Stimulated activated CD8-positive, alpha-beta memory T cell treated with anti-CD3 and anti-CD28 coated beads, Interleukin-15, amount 100 ng/mL, for 4 hours (primary cell): ENCODE results near the gene AGR2.

Experiments used
- DNase-seq, 2 donors: peaks; one replicate each; pipeline ENCODE4 v3.0.0-alpha.2; 2020; ENCODE audit warnings: low read depth in 2 of 2

Gene AGR2

GRCh38 chr7:16812542-16813231, 7.9 kb upstream of the AGR2 start:
- no peak for DNase-seq

DNA sequence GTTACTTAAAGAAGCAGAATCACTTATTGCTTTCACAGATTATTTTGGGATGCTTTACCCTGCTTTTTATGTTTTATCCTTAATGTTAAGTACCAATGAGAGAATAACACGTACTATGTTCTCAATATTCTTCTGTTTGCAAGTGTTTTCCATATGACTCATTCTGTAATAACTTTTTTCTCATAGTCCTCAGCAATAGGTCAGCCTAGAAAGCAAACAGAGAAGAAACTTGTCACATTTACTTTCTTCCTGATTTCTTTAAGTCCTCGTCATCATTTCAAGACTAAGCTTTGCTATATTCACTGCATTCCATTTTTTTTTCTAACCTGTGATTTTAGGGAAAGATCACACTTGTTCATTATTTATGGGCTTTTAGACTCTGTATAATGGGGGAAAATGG, 6.8 kb upstream of the AGR2 start:
- no peak for DNase-seq

GRCh38 chr7:16810573-16810972, 5.8 kb upstream of the AGR2 start:
- no peak for DNase-seq

DNA sequence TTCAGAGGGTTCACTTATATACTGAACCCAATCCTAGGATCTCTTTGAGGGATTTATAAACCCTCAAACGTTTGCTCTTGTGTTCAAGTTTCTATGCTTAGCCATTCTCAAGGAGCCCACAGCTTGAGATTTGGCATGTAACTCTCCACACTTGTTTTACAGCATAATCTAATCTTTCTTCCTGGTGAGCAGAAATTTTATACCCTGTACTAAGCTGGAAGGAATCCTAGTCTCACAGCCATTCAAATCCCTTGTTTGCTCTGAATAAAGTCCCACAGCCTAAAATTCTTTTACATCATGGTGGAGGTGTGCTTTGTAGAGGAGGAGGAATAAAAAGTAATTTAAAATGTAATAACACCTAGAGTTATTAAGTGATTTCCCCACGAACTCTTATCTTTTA, 5.3 kb upstream of the AGR2 start:
- DNase-seq: no peak

GRCh38 chr7:16805441-16805840, 642 bp upstream of the AGR2 start:
- DNase-seq: no peak

DNA sequence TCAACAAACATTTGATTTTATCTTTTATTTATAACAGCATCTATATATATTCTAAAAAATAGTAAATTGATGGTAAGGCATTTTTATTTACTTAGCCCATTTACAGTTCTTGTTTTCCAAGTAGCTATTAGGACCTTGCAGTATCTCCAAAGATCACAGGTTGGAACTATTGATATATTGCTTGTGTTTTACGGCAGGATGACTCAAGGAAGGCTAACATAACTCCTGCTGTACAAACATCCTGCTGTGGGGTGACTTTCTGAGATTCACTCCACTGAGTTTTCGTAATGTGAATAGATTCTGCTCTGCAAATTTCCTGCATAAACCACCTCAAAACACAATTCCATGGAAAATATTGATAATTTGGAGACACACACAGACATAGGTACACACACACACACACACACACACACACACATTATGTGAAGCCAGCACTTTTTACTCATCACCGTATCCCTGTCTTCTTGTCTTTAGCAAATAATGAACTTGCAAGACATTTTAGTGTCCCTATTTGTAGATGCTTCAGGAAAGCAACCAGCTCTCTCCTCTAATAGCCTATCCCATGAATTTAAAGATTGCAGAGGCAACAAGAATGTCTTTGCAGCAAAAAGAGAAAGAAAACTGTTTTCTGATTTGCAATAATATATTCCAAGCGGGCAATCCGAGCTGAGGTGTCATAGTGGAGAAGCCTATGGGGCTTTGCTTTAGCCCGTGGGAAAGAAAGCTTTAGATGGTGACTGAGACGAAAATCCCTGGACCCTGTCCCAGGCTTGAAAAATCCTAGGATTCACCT, 722 bp downstream of the AGR2 start:
- no peak for DNase-seq

GRCh38 chr7:16803125-16803524, 1.7 kb downstream of the AGR2 start:
- no peak for DNase-seq

GRCh38 chr7:16801579-16801978, 3.2 kb downstream of the AGR2 start:
- DNase-seq: no peak

- DNase-seq: no peak
Measured at GRCh38 chr7:16801111-16801542, 3.7 kb downstream of the AGR2 start.

GRCh38 chr7:16795624-16796023, 9.2 kb downstream of the AGR2 start:
- no peak for DNase-seq

- no peak for DNase-seq
Measured at GRCh38 chr7:16794986-16795385, 9.8 kb downstream of the AGR2 start.

DNA sequence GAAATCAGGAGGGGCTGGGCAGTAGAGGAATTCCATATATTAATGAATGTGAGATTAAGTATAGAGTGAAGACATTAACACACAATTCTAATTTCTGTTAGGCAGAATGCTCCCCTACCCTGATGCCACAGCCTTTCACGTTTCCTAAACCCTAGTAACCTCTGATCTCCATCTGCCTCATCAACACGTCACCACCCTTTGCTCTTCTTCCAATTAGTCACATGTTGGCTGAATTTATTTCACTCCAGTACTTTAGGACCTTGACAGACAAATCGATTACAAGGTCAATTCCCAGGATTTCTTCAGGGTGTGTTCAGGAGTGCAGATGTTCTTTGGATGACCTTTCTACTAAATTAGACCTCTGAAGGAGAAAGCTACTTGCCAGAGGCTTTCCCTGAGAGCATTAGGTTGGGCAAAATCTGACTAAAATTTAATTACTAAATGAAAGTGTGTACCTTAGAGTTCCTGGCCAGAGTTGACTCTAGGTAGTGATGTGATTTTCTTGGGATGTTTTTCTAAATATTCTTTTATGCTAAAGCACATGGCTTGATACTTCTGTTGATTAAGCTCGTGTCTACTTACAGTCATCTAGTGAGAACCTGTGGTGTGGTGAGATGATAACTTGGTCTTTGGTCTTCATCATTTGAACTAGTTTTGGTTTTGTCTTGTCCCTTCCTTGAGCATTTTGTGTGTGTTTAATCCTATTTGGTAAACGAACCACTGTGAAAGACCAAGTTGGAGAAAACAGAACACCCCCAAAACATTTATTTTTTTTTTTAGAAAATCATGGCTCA, 12.7 kb downstream of the AGR2 start:
- no peak for DNase-seq

DNA sequence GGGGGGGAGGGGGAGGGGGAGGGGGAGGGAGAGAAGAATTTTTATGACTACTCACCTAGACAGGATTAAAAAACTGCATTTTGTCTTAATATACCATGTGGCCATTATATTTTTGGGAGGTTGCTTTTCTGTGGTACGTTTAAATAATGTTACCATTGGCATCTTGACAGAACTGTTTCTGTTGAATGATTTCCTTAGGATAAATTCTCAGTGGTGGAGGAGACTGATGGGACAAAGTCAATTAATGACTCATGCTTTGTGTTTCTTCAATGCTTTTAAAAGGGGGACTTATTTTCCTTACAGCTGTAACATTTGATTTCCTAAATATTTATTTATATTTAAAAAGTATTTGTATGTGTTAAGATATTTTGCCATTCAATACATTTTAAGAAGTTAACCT, 13.7 kb downstream of the AGR2 start:
- no peak for DNase-seq

- no peak for DNase-seq
Measured at GRCh38 chr7:16787127-16787526, 17.7 kb downstream of the AGR2 start.

- DNase-seq: no peak
Measured at GRCh38 chr7:16786257-16786656, 18.5 kb downstream of the AGR2 start.

DNA sequence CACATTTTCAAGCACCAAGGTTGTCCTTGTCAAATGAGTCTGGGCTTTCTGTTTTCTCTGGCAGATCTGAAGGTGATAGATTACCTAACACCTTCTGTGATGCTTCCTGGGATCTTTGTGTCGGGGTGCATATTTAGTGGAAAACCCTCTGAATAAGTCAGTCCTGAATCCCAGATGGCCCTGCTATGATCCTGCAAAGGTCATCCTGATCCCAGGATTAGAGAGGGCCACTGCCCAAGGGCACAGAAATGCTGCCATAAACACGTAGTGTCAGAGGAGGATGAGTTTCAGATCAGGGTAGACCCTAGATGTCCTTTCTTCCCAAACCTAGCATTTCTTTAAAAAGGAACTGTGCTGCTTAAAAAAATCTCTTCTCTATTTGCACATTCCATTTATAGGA, 19.0 kb downstream of the AGR2 start:
- DNase-seq: no peak

DNA sequence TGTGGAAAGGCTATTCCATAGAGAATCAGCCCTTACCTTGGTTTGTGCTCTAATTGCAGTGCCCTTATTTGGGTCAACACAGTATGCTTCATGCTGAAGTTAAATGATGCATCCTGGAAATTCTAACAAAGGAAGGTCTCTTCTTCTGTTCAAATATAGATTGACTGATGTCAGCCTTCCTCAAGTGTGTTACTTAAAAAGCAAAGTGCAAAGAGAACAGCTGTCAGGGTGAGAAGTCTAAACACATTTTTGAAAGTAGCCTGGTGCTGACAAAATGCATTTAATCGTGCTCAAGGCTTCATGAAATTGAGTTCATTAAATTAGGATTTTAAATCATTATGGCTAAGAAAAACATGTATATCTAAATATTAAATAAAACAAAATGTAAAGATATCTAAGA, 19.5 kb downstream of the AGR2 start:
- DNase-seq: no peak

GRCh38 chr7:16780596-16780995, 24.2 kb downstream of the AGR2 start:
- DNase-seq: no peak

- no peak for DNase-seq
Measured at GRCh38 chr7:16779051-16779450, 25.7 kb downstream of the AGR2 start.

- DNase-seq: no peak
Measured at GRCh38 chr7:16778476-16778875, 26.3 kb downstream of the AGR2 start.

- no peak for DNase-seq
Measured at GRCh38 chr7:16776053-16776452, 28.7 kb downstream of the AGR2 start.

DNA sequence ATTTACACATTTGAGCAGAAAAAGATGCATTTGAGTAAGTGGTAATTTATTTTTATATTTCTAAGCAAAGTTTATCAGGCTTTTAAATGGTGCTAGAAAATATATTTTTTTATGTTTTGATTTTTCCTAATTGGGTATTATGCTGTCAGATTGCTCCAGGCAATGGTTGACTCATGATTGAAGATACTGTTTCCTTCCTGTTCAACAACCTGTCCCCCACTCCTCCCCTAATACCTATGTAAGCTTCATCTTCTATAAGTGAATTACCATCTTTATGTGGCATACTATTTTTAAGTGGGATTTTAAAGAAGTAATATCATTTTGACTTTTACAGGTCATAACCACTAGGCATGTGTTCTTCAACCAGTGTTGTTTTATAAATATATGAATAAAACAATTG, 29.8 kb downstream of the AGR2 start:
- no peak for DNase-seq

DNA sequence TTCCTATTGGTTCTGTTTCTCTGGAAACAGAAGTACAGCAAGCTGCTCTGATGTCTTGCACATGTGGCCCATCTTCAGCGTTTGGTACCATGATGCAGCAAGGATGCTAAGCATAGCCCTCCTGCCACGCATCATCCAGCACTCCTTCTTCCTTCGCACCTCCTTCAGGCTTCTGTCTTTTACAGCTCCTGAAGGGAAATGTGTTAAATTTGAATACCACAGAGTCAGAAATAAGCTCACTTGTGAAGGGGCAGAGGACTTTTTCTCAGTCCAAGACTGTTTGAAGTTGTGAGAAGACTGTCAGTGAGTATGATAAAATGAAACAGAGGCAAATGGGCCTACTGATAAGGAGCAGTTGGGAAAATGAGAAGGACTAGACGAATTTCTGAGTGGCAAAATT, 30.5 kb downstream of the AGR2 start:
- no peak for DNase-seq
